ENCODE measurements around the gene GZMA.

- TF ChIP-seq POLR2A (IDR thresholded peaks at IDR 0.05): no peak
- TF ChIP-seq, protein P1, sequence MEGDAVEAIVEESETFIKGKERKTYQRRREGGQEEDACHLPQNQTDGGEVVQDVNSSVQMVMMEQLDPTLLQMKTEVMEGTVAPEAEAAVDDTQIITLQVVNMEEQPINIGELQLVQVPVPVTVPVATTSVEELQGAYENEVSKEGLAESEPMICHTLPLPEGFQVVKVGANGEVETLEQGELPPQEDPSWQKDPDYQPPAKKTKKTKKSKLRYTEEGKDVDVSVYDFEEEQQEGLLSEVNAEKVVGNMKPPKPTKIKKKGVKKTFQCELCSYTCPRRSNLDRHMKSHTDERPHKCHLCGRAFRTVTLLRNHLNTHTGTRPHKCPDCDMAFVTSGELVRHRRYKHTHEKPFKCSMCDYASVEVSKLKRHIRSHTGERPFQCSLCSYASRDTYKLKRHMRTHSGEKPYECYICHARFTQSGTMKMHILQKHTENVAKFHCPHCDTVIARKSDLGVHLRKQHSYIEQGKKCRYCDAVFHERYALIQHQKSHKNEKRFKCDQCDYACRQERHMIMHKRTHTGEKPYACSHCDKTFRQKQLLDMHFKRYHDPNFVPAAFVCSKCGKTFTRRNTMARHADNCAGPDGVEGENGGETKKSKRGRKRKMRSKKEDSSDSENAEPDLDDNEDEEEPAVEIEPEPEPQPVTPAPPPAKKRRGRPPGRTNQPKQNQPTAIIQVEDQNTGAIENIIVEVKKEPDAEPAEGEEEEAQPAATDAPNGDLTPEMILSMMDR (IDR thresholded peaks at IDR 0.05): no peak
These were observed 31.5 kb upstream of the GZMA start for GRCh38 chr5:55070968-55071367.
